Nephron (organoid): ENCODE data around the gene CCDC157.

Experiments
- H3K27ac Mint-ChIP-seq, 3 experiments: 2 replicates each; pipeline ENCODE4 v1.8.0; 2020; ENCODE audit warnings: mixed read lengths in 3 of 3, mild to moderate bottlenecking in 2 of 3, moderate library complexity in 1 of 3
- H3K27me3 Mint-ChIP-seq: 2 replicates; pipeline ENCODE4 v1.8.0; 2021; ENCODE audit warnings: low read depth, mild to moderate bottlenecking, moderate library complexity, mixed read lengths
- H3K36me3 Mint-ChIP-seq: 2 replicates; pipeline ENCODE4 v1.8.0; 2020; ENCODE audit warnings: low read depth, mixed read lengths
- H3K4me1 Mint-ChIP-seq: 2 replicates; pipeline ENCODE4 v1.8.0; 2020; ENCODE audit warnings: mixed read lengths
- H3K4me3 Mint-ChIP-seq, 3 experiments: 2 replicates each; pipeline ENCODE4 v1.8.0; 2020; ENCODE audit warnings: mild to moderate bottlenecking in 3 of 3, mixed read lengths in 3 of 3, moderate library complexity in 2 of 3
- H3K9me3 Mint-ChIP-seq: 2 replicates; pipeline ENCODE4 v1.8.0; 2020; ENCODE audit warnings: mixed read lengths
- CTCF ChIP-seq, 3 experiments: fragments of 200-600 bp; sonication (generic); IDR thresholded peaks; one replicate each; pipeline ENCODE4 v1.5.0; 2021; ENCODE audit warnings: antibody characterized with exemption in 3 of 3; ENCODE audit not compliant: unreplicated experiment in 3 of 3

CCDC157 gene

GRCh38 chr22:30372915-30373314 is 16.1 kb downstream of the CCDC157 start:
- Mint-ChIP-seq H3K4me1 (peaks cover 14% of the 10 kb centered on the region), H3K4me3 (no peak overlapping the region), H3K27me3 (no peaks in the 10 kb centered on the region), H3K27ac (no peak overlapping the region), H3K9me3 (no peaks in the 10 kb centered on the region), H3K36me3 (peaks cover 5% of the 10 kb centered on the region)
- TF ChIP-seq CTCF (IDR thresholded peaks at IDR 0.05; ENCODE audit: unreplicated experiment in 3 of 3): no peak

GRCh38 chr22:30373331-30374325 is 16.8 kb downstream of the CCDC157 start:
- Mint-ChIP-seq H3K4me3 (no peak overlapping the region), H3K27ac (peak overlapping the region in 1 of 3 experiments; percentile 32), H3K36me3 (peaks cover 8% of the 10 kb centered on the region), H3K9me3 (no peaks in the 10 kb centered on the region), H3K27me3 (no peaks in the 10 kb centered on the region), H3K4me1 (peaks cover 14% of the 10 kb centered on the region)
- no peak for TF ChIP-seq CTCF (IDR thresholded peaks at IDR 0.05; ENCODE audit: unreplicated experiment in 3 of 3)

GRCh38 chr22:30375312-30375849 is 18.6 kb downstream of the CCDC157 start:
- H3K4me1 Mint-ChIP-seq: peaks cover 6% of the 10 kb centered on the region
- H3K27ac Mint-ChIP-seq: no peak overlapping the region
- H3K27me3 Mint-ChIP-seq: peaks cover under 1% of the 10 kb centered on the region
- H3K36me3 Mint-ChIP-seq: peaks cover 13% of the 10 kb centered on the region
- no peak overlapping the region for H3K4me3 Mint-ChIP-seq
- no peak for TF ChIP-seq CTCF (IDR thresholded peaks at IDR 0.05; ENCODE audit: unreplicated experiment in 3 of 3)
- no peaks in the 10 kb centered on the region for H3K9me3 Mint-ChIP-seq

GRCh38 chr22:30380011-30380410 is 23.2 kb downstream of the CCDC157 start:
- Mint-ChIP-seq H3K36me3 (peaks cover 26% of the 10 kb centered on the region), H3K4me3 (no peak overlapping the region)

GRCh38 chr22:30381264-30381663 is 24.5 kb downstream of the CCDC157 start:
- no peak for TF ChIP-seq CTCF (IDR thresholded peaks at IDR 0.05; ENCODE audit: unreplicated experiment in 3 of 3)
- H3K36me3 Mint-ChIP-seq: peaks cover 22% of the 10 kb centered on the region
- H3K4me3 Mint-ChIP-seq: no peak overlapping the region
- peaks cover 2% of the 10 kb centered on the region for H3K4me1 Mint-ChIP-seq
- peaks cover 3% of the 10 kb centered on the region for H3K27me3 Mint-ChIP-seq
- H3K9me3 Mint-ChIP-seq: no peaks in the 10 kb centered on the region
- H3K27ac Mint-ChIP-seq: no peak overlapping the region

More at GRCh38 chr22:30380011-30380410, 23.2 kb downstream of the CCDC157 start:
- Mint-ChIP-seq H3K4me1 (no peaks in the 10 kb centered on the region), H3K9me3 (no peaks in the 10 kb centered on the region), H3K27ac (no peak overlapping the region), H3K27me3 (peaks cover 3% of the 10 kb centered on the region)
- TF ChIP-seq CTCF (IDR thresholded peaks at IDR 0.05; ENCODE audit: unreplicated experiment in 3 of 3): no peak
